ENCODE measurements around the gene TAGLN. TPM values are rescaled to one million over a fixed set of nuclear protein-coding genes. Genes with fewer than 3 reads are reported as not detected.
A peak's percentile ranks its signal among the peaks of the same experiment; 100 is the strongest.
"Not testable (repeated sequence)": the region's sequence is repeated elsewhere in the genome, so short reads cannot be mapped to it uniquely, and the experiment has no call there.

Gene TAGLN
- total RNA-seq, 1 donor from 2014 or later, result 1,988 TPM

GRCh38 chr11:117192401-117192875 lies 6.7 kb upstream of the TAGLN start:
- intact Hi-C loops (cut with DNase I), result no loop called here

GRCh38 chr11:117193130-117194020 lies 5.8 kb upstream of the TAGLN start:
- no peak for ATAC-seq

More at GRCh38 chr11:117192401-117192875, 6.7 kb upstream of the TAGLN start:
- DNase-seq (ENCODE audit: low spot score) (no peak), ATAC-seq (no peak)

GRCh38 chr11:117194267-117194666 lies 4.9 kb upstream of the TAGLN start:
- DNase-seq (ENCODE audit: low spot score) (no peak), ATAC-seq (no peak)
- intact Hi-C loops (cut with DNase I), result no loop called here

More at GRCh38 chr11:117193130-117194020, 5.8 kb upstream of the TAGLN start:
- intact Hi-C loops (cut with DNase I), result no loop called here
- DNase-seq (ENCODE audit: low spot score), result no peak

- no peak for DNase-seq (ENCODE audit: low spot score)
- intact Hi-C loops (cut with DNase I), result no loop called here
- no peak for ATAC-seq
These were observed 3.9 kb upstream of the TAGLN start for GRCh38 chr11:117195258-117195657.

- DNase-seq (ENCODE audit: low spot score), result no peak
- intact Hi-C loops (cut with DNase I), result no loop called here
- no peak for ATAC-seq
These were observed 3.4 kb upstream of the TAGLN start for GRCh38 chr11:117195761-117196160.

DNA sequence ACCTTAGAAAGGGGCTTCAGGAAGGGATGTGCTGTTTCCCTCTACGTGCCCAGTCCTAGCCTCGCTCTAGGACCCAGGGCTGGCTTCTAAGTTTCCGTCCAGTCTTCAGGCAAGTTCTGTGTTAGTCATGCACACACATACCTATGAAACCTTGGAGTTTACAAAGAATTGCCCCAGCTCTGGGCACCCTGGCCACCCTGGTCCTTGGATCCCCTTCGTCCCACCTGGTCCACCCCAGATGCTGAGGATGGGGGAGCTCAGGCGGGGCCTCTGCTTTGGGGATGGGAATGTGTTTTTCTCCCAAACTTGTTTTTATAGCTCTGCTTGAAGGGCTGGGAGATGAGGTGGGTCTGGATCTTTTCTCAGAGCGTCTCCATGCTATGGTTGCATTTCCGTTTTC lies 2.2 kb upstream of the TAGLN start:
- intact Hi-C loops (cut with DNase I), result no loop called here
- ATAC-seq (no peak), DNase-seq (ENCODE audit: low spot score) (no peak)

DNA sequence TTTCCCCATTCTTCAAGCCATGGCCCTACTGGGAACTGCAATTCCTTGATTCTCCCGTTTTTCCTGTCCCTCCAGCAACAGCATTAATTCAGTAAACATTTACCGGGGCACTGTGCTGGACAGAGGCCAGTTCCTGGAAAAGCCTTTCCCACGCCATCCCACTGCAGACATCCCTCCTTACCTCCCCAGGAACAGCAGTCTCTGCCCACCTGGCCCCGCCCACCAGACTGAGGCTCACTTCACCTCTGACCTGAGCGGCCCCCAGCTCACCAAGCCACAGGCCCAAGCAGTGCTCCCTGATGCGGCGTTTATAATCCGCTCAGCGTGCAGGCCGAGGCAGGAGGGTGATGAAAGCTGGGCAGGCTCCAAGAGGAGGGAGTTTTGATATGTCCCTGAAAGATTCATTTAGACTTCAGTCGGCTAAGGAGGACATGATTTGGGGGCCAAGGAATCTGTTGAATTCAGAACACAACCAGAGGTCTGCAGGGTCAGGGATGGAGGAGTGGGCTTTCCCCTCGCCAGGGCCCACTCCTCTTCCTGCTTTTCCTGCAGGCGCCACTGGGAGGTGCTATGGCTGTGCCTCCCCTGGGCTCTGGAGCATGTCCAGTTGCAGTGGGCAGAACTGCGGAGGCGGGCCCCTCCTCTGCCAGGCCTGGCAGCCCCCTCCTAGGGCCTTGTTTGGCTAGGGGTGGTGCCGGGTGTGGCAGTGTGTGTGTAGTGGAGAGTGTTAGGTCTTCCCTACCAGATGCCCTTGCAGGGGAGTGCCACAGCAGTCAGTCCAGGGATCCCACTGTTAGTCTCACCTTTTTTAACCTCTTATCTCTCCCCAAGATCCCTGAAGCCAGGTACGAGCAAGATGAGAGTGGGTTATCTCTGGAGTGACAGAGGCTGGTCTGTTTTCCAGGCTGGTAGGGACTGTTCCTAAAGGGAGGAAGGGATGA lies 1.4 kb upstream of the TAGLN start:
- intact Hi-C loops (cut with DNase I), result no loop called here
- DNase-seq (ENCODE audit: low spot score), result no peak
- ATAC-seq, result peak; percentile 7

- DNase-seq (ENCODE audit: low spot score) (no peak), ATAC-seq (peak; percentile 0)
- intact Hi-C loops (cut with DNase I), result no loop called here
These were observed 557 bp upstream of the TAGLN start for GRCh38 chr11:117198613-117199012.

DNA sequence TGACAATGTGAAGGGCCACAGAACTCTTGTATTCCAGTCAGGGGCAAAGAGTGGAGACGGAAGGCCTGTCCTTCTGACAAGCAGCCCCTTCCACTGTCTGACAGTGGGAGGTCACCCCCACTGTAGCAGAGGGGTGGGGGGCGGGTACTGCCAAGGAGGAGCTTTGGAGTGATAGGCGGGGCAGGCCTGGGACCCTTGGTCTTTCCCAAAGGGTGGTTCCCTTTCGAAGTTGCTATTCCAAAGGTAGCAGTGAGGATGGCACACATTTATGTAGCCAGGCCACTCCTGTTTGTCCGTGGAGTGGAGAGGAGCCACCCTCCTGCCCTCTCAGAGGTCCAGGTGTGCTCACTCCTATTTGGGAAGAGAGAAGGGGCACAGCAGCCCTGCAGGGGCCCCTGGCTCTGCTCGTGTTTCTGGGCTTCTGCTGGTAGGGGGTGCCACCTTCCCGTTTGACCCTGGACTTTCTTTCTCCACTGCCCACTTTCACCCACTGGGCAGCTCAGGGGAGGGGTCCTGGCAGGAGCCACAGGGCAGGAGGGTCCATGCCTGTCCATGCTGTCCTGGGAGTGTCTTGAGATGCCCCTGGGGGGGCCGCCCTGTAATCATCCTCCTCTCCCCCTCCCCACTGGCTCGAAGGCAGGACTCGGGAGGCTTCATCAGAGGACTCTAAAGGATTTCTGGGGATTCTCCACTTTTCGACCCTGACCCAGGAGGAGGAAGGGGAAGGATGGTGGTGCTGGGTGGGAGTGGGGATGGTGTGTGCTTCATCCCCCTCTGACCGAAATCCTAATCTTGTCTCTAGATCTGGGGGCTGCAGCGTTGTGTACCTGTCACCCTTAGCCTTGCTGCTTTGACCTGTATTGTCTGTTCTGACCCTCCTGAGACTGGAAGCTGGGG lies 994 bp downstream of the TAGLN start:
- intact Hi-C loops (cut with DNase I), result no loop called here
- peak; percentile 1 for ATAC-seq
- no peak for DNase-seq (ENCODE audit: low spot score)

DNA sequence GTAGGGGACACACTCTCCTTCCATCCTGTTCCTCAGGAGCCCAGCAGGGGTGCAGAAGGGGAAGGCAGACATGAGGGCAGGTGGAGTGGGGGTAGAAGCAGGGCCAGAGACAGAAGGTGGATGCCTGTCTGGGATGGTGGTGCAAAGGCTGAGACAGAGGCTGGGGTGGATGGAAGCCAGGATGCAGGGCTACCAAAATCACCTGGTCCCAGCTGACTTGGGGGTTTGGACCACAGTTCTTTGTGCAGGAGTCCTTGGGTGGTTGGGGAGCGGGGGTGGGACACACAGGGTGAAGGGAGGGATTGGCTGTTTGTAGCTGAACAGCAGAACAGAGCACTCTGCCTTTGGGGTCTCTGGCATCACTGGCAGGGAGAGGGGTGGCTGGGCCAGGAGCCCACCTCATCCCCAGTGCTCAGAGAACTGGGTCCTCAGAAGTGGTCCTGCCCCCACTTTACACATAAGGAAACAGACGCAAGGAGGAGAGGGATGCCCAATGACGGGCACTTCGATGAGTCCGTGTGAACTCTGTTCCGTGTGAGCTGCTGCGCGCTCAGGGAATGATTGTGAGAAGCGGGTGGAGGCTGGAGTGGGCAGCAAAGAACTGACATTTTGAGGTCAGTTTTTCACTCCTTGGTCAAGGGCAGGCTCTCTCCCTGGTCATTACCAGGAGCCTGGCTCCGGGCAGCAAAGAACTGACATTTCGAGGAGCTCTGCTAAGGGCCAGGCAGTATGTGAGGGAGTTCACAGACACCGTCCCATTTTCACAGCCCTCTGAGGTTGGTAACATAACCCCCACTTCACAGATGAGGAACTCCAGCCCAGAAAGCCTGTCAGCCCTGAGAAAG lies 1.9 kb downstream of the TAGLN start:
- no peak for ATAC-seq
- intact Hi-C loops (cut with DNase I), result no loop called here

GRCh38 chr11:117201658-117202305 lies 2.6 kb downstream of the TAGLN start:
- intact Hi-C loops (cut with DNase I), result no loop called here
- no peak for ATAC-seq
- DNase-seq (ENCODE audit: low spot score), result no peak

More for the DNA sequence above, 1.9 kb downstream of the TAGLN start:
- no peak for DNase-seq (ENCODE audit: low spot score)

GRCh38 chr11:117202386-117203068 lies 3.4 kb downstream of the TAGLN start:
- intact Hi-C loops (cut with DNase I), result no loop called here
- ATAC-seq, result no peak
- DNase-seq (ENCODE audit: low spot score), result no peak

DNA sequence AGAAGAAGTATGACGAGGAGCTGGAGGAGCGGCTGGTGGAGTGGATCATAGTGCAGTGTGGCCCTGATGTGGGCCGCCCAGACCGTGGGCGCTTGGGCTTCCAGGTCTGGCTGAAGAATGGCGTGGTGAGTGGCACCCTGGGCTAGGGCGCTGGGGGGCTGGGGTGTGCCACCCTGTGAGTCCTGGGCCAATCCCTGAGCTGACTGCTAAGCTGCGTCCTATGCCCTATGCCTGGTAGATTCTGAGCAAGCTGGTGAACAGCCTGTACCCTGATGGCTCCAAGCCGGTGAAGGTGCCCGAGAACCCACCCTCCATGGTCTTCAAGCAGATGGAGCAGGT lies 3.9 kb downstream of the TAGLN start:
- intact Hi-C loops (cut with DNase I), result no loop called here
- ATAC-seq (no peak), DNase-seq (ENCODE audit: low spot score) (no peak)

GRCh38 chr11:117204283-117205080 lies 5.3 kb downstream of the TAGLN start:
- intact Hi-C loops (cut with DNase I), result no loop called here
- no peak for ATAC-seq
- no peak for DNase-seq (ENCODE audit: low spot score)

GRCh38 chr11:117205211-117205818 lies 6.1 kb downstream of the TAGLN start:
- intact Hi-C loops (cut with DNase I), result no loop called here
- DNase-seq (ENCODE audit: low spot score) (no peak), ATAC-seq (peak; percentile 1)

GRCh38 chr11:117206111-117206510 lies 6.9 kb downstream of the TAGLN start:
- DNase-seq (ENCODE audit: low spot score); intact Hi-C loops (cut with DNase I): not testable (repeated sequence)

More at GRCh38 chr11:117206111-117206510, 6.9 kb downstream of the TAGLN start:
- peak; percentile 3 for ATAC-seq
